ENCODE measurements around the gene AKAP7.

DNA sequence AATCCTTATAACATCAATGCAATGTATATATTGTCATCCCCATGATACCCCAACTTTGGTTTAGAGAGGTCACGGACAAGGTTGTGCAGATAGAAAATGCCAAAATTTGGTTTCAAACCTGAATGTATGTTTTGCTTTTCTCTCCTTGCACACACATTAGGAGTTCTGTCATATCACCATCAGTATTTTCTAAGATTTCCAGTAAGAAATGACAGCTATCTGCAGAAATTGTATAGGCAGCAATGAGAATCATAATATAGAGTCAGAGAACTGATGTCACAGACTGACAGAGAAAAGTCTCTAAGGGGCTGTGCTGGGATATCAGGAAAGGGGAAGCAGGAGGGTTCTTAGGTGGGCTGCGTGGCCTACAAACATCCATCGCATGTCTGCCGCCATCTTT lies 140.0 kb downstream of the AKAP7 start:
- TF ChIP-seq CTCF (IDR thresholded peaks at IDR 0.05; ENCODE audit: insufficient read depth, low read length, poor library complexity, severe bottlenecking) (no peak), EZH2phosphoT487 (conservative IDR thresholded peaks at IDR 0.05; ENCODE audit: low read length) (no peak)

Measured in SU-DHL-6 (cell line).